ENCODE data around the gene PRELID1. TPM values are rescaled to one million over a fixed set of nuclear protein-coding genes. Genes with fewer than 3 reads are reported as not detected.

Gene PRELID1
- total and polyA plus RNA-seq, 11 donors, result 30.3 to 160 (median 42.4) TPM

DNA sequence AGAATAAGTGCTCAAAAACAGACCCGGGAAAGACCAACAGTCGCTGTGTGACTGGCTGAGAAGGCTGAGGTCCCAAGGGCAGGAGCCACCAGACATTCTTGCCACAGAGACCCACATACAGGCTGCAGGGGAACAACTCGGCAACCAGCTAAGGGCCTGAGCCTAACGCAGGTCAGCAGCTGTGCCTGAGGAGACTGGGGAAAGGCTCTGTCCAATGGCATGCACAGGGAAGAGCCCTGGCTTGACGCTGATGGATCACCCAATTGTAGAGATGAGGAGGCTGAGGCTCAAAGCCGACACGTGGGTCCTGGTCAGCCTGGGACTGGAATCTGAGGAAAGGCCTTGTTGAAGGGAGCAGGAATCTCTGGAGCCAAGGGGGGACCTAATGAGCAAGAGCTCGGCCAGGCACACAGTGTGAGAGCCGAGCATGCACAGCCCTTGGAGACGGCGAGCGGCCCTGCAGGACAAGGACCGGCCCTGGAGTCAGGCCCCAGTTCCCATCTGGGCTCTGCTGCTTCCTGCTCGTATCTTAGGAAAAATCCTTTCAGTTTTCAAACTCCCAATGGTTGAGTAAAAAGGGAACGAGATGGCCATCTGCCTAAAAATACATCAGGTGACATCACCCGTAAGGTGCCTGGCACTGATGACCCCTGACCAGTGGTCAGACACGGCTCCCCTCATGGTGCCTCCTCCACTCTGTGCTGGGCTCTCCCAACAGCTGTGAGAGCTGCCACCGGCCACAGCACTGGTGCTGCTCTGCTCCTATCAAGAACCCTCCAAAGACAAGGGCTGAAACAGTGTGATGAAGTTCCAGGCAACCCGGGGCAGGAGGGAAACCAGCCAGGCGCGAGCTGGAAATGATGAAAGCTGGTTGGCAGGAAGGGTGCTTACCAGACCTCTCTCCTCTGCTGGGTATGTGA lies 31.4 kb downstream of the PRELID1 start:
- H3K27me3 ChIP-seq, result no peaks in the 10 kb centered on the region
- DNase-seq, result peak in 3 of 5 donors; percentile 41 to 69 (median 68)
- peak overlapping the region in 8 of 12 donors; percentile 13 to 78 (median 68) for H3K27ac ChIP-seq
- intact Hi-C loops (cut with DNase I), result no loop called here
- H3K4me1 ChIP-seq, result peaks cover 0 to 40% (median 20%) of the 10 kb centered on the region in 12 donors
- H3K9me3 ChIP-seq, result no peaks in the 10 kb centered on the region
- peak; percentile 84 to 89 (median 85) for ATAC-seq
- peaks cover 3 to 100% (median 93%) of the 10 kb centered on the region in 9 donors for H3K36me3 ChIP-seq
- no peak for TF ChIP-seq POLR2A (IDR thresholded peaks at IDR 0.05)
- TF ChIP-seq, protein P1, sequence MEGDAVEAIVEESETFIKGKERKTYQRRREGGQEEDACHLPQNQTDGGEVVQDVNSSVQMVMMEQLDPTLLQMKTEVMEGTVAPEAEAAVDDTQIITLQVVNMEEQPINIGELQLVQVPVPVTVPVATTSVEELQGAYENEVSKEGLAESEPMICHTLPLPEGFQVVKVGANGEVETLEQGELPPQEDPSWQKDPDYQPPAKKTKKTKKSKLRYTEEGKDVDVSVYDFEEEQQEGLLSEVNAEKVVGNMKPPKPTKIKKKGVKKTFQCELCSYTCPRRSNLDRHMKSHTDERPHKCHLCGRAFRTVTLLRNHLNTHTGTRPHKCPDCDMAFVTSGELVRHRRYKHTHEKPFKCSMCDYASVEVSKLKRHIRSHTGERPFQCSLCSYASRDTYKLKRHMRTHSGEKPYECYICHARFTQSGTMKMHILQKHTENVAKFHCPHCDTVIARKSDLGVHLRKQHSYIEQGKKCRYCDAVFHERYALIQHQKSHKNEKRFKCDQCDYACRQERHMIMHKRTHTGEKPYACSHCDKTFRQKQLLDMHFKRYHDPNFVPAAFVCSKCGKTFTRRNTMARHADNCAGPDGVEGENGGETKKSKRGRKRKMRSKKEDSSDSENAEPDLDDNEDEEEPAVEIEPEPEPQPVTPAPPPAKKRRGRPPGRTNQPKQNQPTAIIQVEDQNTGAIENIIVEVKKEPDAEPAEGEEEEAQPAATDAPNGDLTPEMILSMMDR (IDR thresholded peaks at IDR 0.05), result no peak
- WGBS, 4 donors, result 69 to 80% (median 77%) methylated on average over 21 of the region's 21 CpGs
- no peak overlapping the region for H3K4me3 ChIP-seq

DNA sequence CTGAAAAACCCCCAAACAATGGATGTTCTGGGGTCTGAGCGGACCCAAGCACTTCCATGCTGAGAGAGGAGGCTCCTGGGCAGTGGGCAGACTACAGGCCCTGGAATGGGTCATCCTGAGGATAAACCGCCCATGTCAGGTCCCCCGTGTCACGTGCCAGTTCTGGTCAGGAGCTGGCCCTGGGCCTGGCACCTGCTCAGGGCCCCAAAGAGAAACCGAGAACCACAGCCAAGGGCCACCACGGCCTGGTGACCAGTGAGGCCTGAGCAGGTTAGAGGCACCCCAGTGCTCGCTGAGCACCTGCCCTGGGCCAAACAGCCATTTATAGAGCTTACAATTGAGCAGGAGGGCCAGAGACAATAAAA lies 32.1 kb downstream of the PRELID1 start:
- peak in 1 of 5 donors; percentile 38 for DNase-seq
- peaks cover 0 to 40% (median 20%) of the 10 kb centered on the region in 12 donors for H3K4me1 ChIP-seq
- no peaks in the 10 kb centered on the region for H3K27me3 ChIP-seq
- WGBS, 4 donors, result 48 to 82% (median 64%) methylated on average over 7 of the region's 7 CpGs
- no peaks in the 10 kb centered on the region for H3K9me3 ChIP-seq
- ATAC-seq, result peak; percentile 15 to 69 (median 52)
- H3K27ac ChIP-seq, result peak overlapping the region in 8 of 12 donors; percentile 24 to 78 (median 68)
- no peak for TF ChIP-seq POLR2A (IDR thresholded peaks at IDR 0.05)
- TF ChIP-seq, protein P1 (IDR thresholded peaks at IDR 0.05), result no peak
- intact Hi-C loops (cut with DNase I), result no loop called here
- no peak overlapping the region for H3K4me3 ChIP-seq
- peaks cover 3 to 98% (median 87%) of the 10 kb centered on the region in 9 donors for H3K36me3 ChIP-seq

DNA sequence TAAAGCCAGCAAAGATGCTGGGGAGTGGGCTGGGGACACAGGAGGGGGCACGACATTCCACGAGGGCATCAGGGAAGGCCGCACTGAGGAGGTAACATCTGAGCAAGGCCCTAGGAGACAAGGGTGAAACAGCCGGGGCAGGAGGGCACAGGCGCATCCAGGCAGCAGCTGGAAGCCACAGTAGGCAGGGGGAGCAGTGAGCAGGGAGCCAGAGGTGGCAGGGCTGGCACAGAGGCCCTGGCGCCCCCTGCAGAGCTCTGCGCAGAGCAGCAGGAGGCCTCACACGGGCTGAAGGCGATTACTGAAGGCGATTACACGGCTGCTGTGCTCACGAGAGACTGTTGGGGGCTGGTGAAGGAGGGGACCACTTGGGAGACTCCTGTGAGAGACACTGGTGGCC lies 32.5 kb downstream of the PRELID1 start:
- ATAC-seq, result peak in 1 of 4 donors; percentile 20
- Histone ChIP-seq H3K27ac (peak overlapping the region in 7 of 12 donors; percentile 31 to 78 (median 69)), H3K4me3 (no peak overlapping the region), H3K36me3 (peaks cover 3 to 95% (median 83%) of the 10 kb centered on the region in 9 donors), H3K4me1 (peaks cover 0 to 40% (median 20%) of the 10 kb centered on the region in 12 donors), H3K27me3 (no peaks in the 10 kb centered on the region), H3K9me3 (no peaks in the 10 kb centered on the region)
- TF ChIP-seq POLR2A (IDR thresholded peaks at IDR 0.05), result no peak
- TF ChIP-seq, protein P1 (IDR thresholded peaks at IDR 0.05), result peak in 1 of 12 donors; percentile 26
- WGBS, 4 donors, result 70 to 76% (median 72%) methylated on average over 12 of the region's 12 CpGs
- intact Hi-C loops (cut with DNase I), result no loop called here
- DNase-seq, result no peak
